ENCODE results near the gene ABCA1.

GRCh38 chr9:104905153-104905901 is 22.6 kb downstream of the ABCA1 start:
- TF ChIP-seq POLR2A (IDR thresholded peaks at IDR 0.05; ENCODE audit: extremely low read depth, insufficient read length) (no peak), MAX (IDR thresholded peaks at IDR 0.05; ENCODE audit: low read depth, low read length) (no peak), MYC (IDR thresholded peaks at IDR 0.05; ENCODE audit: low read depth, low read length) (no peak)
- TF ChIP-seq, protein P1, sequence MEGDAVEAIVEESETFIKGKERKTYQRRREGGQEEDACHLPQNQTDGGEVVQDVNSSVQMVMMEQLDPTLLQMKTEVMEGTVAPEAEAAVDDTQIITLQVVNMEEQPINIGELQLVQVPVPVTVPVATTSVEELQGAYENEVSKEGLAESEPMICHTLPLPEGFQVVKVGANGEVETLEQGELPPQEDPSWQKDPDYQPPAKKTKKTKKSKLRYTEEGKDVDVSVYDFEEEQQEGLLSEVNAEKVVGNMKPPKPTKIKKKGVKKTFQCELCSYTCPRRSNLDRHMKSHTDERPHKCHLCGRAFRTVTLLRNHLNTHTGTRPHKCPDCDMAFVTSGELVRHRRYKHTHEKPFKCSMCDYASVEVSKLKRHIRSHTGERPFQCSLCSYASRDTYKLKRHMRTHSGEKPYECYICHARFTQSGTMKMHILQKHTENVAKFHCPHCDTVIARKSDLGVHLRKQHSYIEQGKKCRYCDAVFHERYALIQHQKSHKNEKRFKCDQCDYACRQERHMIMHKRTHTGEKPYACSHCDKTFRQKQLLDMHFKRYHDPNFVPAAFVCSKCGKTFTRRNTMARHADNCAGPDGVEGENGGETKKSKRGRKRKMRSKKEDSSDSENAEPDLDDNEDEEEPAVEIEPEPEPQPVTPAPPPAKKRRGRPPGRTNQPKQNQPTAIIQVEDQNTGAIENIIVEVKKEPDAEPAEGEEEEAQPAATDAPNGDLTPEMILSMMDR (IDR thresholded peaks at IDR 0.05; ENCODE audit: low read depth, low read length), result no peak

Measured in NB4 (cell line).